ENCODE measurements around the gene SPRR1A.

GRCh38 chr1:152961226-152961891 is 22.5 kb upstream of the SPRR1A start:
- TF ChIP-seq POLR2A (IDR thresholded peaks at IDR 0.05; ENCODE audit: low read depth, low read length): no peak
- no peak for TF ChIP-seq JUND (IDR thresholded peaks at IDR 0.05; ENCODE audit: low read depth, low read length)
- TF ChIP-seq CREM (IDR thresholded peaks at IDR 0.05; ENCODE audit: low read depth): no peak
- TF ChIP-seq RB1 (IDR thresholded peaks at IDR 0.05; ENCODE audit: borderline replicate concordance): no peak
- TF ChIP-seq IRF3 (IDR thresholded peaks at IDR 0.05): no peak

All from GM12878 (cell line).